Right ventricle myocardium inferior (tissue), 1 donor: ENCODE measurements around the gene LRRC28. TPM values are rescaled to one million over a fixed set of nuclear protein-coding genes. Genes with fewer than 3 reads are reported as not detected.

Experiments used
- ATAC-seq: fragments of 200-7000 bp; cut with Tn5 transposase; one replicate; pipeline ENCODE4 v1.9.1; 2020; ENCODE audit warnings: mild to moderate bottlenecking, moderate library complexity
- DNase-seq: peaks from one replicate; pipeline ENCODE4 v3.0.0; 2021; ENCODE audit errors: missing footprints
- intact Hi-C: fragments of 100-400 bp; cut with DNase I; formaldehyde crosslinking; loops from one replicate; pipeline ENCODE4 v1.11.0; 2022
- total RNA-seq: library from RNA; stranded (reverse); fragmentation: NEBNext Ultra II Directional; extraction: Animal tissue kit (Norgen Biotek cat#: 25700); gene quantifications from one replicate; pipeline ENCODE4 v1.2.1, GENCODE V29; 2021
- donor health status: DM: no; HTN: yes; CAD: no; lungs with severe emphysema.

The LRRC28 gene
- total RNA-seq, 1 donor from 2014 or later = 18.7 TPM

DNA sequence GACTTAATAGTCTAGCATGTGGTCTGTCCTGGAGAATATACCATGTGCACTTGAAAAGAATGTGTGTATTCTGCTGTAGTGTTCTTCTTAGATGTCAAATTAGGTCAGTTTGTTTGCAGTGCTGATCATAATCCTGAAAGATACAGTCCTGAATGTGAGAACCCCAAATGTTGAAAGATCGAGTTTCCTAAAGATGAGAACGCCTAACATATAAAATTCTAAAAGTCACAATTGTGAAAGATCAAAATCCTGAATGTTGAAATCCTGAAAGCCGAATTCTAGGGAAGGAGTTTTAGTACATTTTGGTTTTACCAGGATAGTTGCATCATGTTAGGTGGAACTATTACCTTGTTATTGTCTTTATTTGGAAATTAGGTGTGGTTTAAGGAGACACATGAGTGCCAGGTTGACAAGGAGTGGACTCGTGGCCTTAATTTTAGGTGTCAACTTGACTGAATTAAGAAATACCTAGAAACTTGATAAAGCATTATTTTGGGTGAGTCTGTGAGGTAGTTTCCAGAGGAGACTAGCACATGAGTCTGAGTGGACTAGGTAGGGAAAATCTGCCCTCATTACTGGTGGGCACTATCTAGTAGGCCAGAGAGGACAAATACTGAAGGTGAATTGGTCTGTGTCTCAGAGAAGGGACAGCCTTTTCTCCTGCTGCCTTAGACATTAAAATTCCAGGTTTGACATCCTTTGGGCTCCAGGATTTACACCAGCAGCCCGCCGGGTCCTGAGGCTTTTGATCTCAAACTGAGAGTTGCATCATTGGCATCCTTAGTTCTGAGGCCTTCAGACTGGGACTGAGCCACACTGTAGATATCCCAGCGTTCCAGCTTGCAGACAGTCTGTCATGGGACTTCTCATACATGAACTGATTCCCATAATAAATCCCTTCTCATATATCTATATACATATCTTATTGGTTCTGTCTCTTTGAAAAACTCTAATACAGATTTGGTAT, 77.1 kb downstream of the LRRC28 start:
- ATAC-seq (no peak), DNase-seq (no peak)
- intact Hi-C loops = no loop called here

DNA sequence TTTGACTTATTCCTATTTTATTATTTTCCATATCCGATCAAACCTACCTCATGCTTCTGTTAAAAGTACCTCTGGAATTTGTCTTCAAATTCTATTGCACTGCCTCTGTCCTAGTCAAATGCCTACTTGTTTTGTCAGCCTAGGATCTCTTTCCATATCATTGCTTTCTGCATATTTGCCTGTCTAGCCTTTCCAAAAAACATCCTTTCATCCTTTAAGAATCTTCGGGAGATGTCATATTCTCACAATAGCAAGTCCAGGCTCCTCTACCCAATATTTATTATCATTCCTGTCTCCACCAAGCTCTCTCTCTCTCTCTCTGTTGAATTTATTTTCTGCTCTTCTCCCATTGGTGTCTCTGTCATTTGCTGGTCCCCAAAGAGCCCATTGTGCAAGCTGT, 80.1 kb downstream of the LRRC28 start:
- ATAC-seq = no peak
- DNase-seq = no peak
- intact Hi-C loops = no loop called here

DNA sequence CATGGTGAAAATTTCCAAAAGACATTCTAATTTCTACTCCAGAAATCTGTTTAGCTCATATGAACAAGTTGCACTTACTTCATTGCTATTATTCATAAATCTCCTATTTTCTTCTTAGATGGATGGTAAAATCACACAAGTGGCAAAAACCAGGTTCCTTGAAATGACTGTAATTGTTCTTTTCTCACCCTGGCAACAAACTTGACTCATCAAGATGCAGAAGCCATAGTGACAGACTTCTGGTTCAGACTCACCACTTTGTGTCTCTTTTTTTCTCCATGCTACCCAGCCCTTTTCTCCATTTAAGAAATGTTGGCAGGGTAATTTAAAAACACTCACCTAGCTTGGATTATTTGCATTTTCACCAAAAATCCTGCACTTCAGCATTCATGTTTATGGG, 82.1 kb downstream of the LRRC28 start:
- intact Hi-C loops = no loop called here
- DNase-seq (no peak), ATAC-seq (no peak)

GRCh38 chr15:99333981-99334380, 82.7 kb downstream of the LRRC28 start:
- intact Hi-C loops = no loop called here
- DNase-seq = no peak
- ATAC-seq = no peak

DNA sequence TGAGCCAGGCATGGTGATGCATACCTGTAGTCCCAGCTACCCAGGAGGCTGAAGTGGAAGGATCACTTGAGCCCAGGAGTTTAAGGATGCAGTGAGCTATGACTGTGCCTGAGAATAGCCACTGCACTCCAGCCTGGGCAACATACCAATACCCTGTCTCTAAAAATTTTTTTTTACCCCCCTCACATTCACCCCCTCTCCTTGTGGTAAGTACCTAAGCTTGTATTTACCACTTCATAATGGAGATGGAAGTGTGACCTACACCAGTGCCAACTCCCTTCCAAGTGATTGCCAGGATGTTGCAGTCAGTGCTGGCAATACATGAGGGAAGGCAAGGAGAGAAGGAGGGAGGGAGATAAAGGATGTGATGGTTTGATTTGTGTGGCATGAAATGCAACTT, 84.2 kb downstream of the LRRC28 start:
- intact Hi-C loops = loop anchor here (5.0 kb wide), 1 partner anchor 33 kb away; no protein-coding TSS in a partner anchor
- DNase-seq = no peak

GRCh38 chr15:99336794-99337193, 85.5 kb downstream of the LRRC28 start:
- intact Hi-C loops = loop anchor here (5.0 kb wide), 1 partner anchor 34 kb away; no protein-coding TSS in a partner anchor
- DNase-seq = no peak
- no peak for ATAC-seq

More for the DNA sequence above, 84.2 kb downstream of the LRRC28 start:
- peak; percentile 85 for ATAC-seq

- no peak for DNase-seq
- ATAC-seq = no peak
- intact Hi-C loops = loop anchor here (5.0 kb wide), 1 partner anchor 367 kb away; no protein-coding TSS in a partner anchor
Measured at GRCh38 chr15:99340347-99340746, 89.1 kb downstream of the LRRC28 start.

DNA sequence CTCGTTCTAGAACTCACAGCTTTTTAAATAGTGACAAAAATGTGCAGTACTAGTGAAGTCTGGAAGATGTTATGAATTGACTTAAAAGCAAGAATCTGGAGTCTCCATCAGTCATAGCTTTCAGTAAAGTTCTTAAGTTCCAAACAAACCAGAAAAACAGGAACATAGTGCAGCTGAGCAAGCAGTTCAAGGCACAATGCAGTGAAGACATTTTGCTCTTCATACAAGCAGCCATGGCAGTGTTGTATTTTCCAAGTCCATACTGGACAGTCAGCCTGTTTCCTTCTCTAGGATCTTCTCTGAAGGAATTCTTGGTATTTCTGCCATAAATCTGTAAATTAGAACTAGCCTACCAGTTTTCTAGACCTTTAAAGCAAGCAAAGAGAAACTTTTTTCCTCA, 90.5 kb downstream of the LRRC28 start:
- intact Hi-C loops = loop anchor here (5.0 kb wide), 1 partner anchor 366 kb away; no protein-coding TSS in a partner anchor
- no peak for DNase-seq
- no peak for ATAC-seq

- intact Hi-C loops = loop anchor here (5.0 kb wide), 1 partner anchor 364 kb away; no protein-coding TSS in a partner anchor
- DNase-seq (no peak), ATAC-seq (no peak)
Measured at GRCh38 chr15:99343208-99343607, 91.9 kb downstream of the LRRC28 start.

DNA sequence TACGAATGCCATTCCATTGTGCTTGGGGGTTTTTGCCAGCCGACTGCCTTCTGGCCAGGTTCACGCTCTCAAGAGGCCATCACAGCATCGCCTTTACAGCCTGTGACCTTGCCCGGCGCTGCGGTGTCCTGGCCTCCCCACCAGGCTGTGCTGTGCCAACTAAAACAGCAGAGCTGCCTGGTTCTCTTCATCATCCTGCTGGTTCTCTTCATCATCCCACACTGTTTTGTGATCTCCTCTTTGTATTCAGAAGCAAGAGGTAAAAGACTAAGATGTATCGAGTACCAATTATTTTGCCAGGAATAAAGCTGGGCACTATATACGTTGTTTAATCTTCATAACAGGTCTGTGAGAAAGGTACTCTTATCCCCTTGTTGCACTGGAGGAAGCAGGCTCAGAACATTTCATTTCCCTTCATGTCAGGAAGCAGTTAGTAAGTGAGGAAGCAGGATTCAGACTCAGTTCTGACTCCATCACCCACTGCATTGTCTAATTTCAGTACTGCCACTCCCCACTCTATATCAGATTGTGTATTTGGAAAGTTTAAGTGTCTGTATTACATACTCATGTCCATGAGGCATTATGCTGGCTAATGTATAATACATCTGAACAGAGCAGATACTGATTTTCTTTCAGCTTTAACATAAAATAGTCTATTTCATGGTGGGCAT, 92.7 kb downstream of the LRRC28 start:
- ATAC-seq (peak; percentile 83), DNase-seq (no peak)
- intact Hi-C loops = loop anchor here (5.0 kb wide), 1 partner anchor 363 kb away; no protein-coding TSS in a partner anchor

DNA sequence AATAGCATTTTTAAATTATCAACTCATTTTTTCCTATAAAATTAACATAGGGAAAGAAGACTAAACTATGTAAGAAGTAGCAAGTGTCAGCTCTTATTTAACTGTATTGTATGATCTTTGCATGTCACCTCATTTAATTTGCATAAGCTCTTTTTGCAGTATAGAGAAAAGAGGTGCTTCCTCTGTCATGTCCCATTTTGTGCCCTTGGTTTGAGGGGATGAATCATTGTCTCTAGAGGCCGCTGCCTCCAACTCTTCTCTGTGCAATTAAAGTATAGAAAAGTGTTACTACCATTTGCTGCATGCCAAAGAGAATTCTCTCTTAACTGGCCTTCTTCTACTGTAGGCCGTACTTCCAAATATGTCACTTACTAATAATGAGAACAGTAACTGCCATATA, 93.4 kb downstream of the LRRC28 start:
- DNase-seq (no peak), ATAC-seq (no peak)
- intact Hi-C loops = loop anchor here (5.0 kb wide), 1 partner anchor 363 kb away; no protein-coding TSS in a partner anchor

- intact Hi-C loops = no loop called here
- no peak for ATAC-seq
- no peak for DNase-seq
Measured at GRCh38 chr15:99345242-99345641, 94.0 kb downstream of the LRRC28 start.

GRCh38 chr15:99345832-99346462, 94.7 kb downstream of the LRRC28 start:
- intact Hi-C loops = no loop called here
- DNase-seq = no peak
- ATAC-seq = no peak

DNA sequence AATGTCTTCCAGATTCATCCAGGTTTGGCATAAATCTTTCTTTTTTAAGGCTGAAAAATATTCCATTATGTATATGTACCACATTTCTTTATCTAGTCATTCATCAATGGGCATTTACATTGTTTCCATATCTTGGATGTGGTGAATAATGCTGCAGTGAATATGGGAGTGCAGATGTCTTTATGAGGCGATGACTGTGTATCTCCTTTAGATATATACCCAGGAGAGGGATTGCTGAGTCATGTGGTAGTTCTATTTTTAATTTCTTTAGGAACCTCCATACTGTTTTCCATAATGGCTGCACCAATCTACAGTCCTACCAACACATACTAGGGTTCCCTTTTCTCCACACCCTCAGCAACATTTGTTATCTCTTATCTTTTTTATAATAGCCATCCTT, 96.3 kb downstream of the LRRC28 start:
- intact Hi-C loops = no loop called here
- no peak for ATAC-seq
- no peak for DNase-seq

DNA sequence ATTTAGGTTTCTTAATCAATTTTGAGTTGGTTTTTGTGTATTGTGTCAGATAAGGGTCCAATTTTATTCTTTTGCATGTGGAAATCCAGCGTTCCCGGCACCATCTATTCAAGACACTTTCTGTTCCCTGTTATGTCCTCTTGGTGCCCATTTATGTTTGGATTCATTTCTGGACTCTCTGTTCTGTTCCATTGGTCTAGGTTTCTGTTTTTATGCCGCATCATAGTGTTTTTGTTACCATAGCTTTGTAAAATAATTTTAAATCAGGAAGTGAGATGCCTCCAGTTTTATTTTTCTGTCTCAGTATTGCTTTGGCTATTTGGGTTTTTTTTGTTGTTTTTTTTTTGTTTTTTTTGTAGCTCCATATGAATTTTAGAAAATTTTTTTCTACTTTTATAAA, 97.1 kb downstream of the LRRC28 start:
- DNase-seq = no peak
- intact Hi-C loops = no loop called here
- no peak for ATAC-seq

DNA sequence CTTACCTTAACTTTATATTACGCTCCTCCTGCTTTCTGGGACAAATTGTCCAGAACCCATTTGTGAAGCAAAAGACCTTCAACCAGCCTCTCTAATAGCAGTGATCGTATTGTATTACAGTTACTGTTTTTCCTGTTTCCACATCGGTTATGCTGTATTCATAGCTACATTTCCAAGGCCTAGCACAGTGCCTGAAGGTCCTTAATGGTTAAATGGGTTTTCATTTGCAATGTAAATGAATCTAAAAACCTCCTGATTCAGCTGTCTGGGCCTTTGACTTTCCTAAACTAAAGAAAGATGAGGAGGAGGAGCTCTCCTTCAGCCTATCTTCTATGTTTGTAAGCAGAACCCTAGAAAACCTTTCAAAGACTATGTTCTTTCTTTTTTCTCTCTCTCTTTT, 99.1 kb downstream of the LRRC28 start:
- no peak for DNase-seq
- ATAC-seq = no peak
- intact Hi-C loops = no loop called here

DNA sequence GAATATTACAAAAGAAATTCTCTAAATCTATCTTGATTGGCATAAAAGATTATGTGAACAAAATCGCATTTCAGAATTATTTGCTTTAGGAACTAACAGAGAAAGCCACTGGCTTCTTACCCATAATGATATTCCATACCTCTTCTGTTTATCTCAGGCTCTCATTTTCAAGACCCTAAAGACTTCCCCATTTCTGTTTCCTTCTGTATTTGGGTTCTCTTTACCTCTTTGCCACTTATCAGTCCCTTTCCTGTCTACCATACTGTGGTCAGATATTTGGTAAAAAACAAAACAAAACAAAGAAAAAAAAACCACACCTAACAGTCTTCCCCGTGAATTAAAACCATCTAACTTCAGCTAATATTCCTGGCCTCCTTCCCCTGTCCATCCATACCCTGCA, 108.5 kb downstream of the LRRC28 start:
- DNase-seq = no peak
- no peak for ATAC-seq
- intact Hi-C loops = loop anchor here (5.0 kb wide), 1 partner anchor 72 kb away; no protein-coding TSS in a partner anchor

DNA sequence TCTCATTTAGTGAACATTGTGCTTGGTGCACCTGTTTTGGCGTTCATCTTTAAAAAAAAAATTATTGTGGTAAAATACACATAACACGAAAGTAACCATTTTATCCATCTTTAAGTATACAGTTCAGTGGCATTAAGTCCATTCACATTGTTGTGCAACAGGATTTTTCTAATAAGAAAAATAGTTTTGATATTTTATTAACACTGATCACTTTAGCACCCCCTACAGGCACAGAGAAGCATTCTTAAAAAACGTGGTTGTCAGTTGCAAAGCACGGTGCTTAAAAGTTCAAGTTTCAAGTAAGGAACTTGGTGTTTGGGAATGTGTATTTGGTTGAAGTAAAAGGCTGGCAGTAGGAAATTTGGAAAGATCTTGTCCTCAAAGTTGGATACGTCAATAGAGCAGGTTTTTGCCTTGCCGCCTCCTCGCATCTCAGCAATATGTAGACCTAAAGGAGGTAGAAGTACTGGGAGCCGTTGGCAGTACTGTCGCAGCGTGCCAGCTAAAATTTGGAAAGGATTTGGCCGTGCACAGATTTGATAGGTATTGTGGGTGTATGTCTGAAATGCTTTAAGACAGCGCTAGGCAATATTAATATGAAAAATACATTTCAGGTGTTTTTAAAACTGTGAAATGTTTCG, 110.4 kb downstream of the LRRC28 start:
- intact Hi-C loops = loop anchor here (5.0 kb wide), 1 partner anchor 74 kb away; no protein-coding TSS in a partner anchor
- DNase-seq (no peak), ATAC-seq (no peak)

DNA sequence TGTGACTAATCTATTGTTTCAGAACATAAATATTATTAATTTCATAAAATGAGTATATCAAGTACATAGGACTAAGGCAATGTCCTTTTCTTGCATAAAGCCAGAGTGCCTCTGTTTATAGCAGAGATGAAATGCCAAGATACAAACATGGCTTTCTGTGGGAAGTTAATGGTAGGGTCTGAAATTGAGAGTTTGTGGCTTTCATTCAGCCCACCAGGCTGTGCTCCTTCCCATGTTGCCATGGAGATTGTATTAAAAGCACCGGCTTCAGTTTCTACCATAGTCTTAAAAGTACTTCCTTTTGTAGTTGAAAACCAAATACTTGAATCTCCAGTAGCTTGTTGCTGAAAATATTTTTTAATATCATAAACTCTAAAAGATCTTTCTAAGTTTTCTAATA, 114.0 kb downstream of the LRRC28 start:
- no peak for ATAC-seq
- intact Hi-C loops = no loop called here
- no peak for DNase-seq
